K562 (cell line): ENCODE data around the gene MPL. TPM values are rescaled to one million over a fixed set of nuclear protein-coding genes. Genes with fewer than 3 reads are reported as not detected.
A peak's percentile ranks its signal among the peaks of the same experiment; 100 is the strongest.

Source experiments
- ATAC-seq: fragments of 200-7000 bp; cut with Tn5 transposase; 3 replicates; pipeline ENCODE4 v1.9.1; 2020; ENCODE audit warnings: moderate library complexity
- BruUV-seq: library from RNA; stranded (reverse); fragments of 400-500 nt; replicated peaks from 2 replicates; lab custom pipeline; 2021; lab: Mats Ljungman, UMichigan
- CTCF ChIA-PET: fragments of 300-600 bp; formaldehyde crosslinking; extraction: SDS; loops from one replicate; lab custom pipeline; 2021; ENCODE audit warnings: low intra/inter-chr PET ratio; lab: Yijun Ruan, JAX
- POLR2A ChIA-PET: fragments of 300-600, 350-650 bp; sonication (Branson Sonifier 250); formaldehyde crosslinking; extraction: SDS; loops from one replicate; lab custom pipeline; 2021; ENCODE audit warnings: antibody characterized with exemption, inconsistent platforms; lab: Yijun Ruan, JAX
- DNase-seq, 4 experiments: peaks; one replicate each; pipeline versions ENCODE4 v3.0.0 to v3.0.0-alpha.2; 2011 to 2018; ENCODE audit warnings: low spot score in 3 of 4, mixed read lengths in 3 of 4; ENCODE audit errors: extremely low read depth in 1 of 4
- FAIRE-seq: peaks from 2 replicates; lab custom pipeline; 2011; peaks lifted over from hg19 to GRCh38; lab: Jason Lieb, UNC
- H2AFZ ChIP-seq: 2 replicates; pipeline ENCODE4 v1.6.0; 2011; ENCODE audit warnings: low read depth, low read length, control low read depth, inconsistent platforms
- H3K27ac ChIP-seq: fragments of 200-600 bp; 3 replicates; pipeline ENCODE4 v1.8.0; 2011; ENCODE audit warnings: low read depth, mild to moderate bottlenecking, control low read depth, inconsistent platforms, low read length, moderate library complexity, mixed read lengths; ENCODE audit errors: extremely low read depth
- H3K27me3 ChIP-seq, 2 experiments: fragments of 300-600 bp in 1 of 2; 2 replicates in 1 of 2; 3 replicates in 1 of 2; pipeline versions ENCODE4 v1.6.0 to v1.8.0; 2011; ENCODE audit warnings: inconsistent platforms in 2 of 2, low read length in 2 of 2, mild to moderate bottlenecking in 1 of 2, mixed read lengths in 1 of 2, moderate library complexity in 1 of 2; ENCODE audit not compliant: control insufficient read depth in 2 of 2, insufficient read depth in 2 of 2
- H3K36me3 ChIP-seq: fragments of 300-600 bp; 3 replicates; pipeline ENCODE4 v1.8.0; 2011; ENCODE audit warnings: mild to moderate bottlenecking, low read length, inconsistent platforms; ENCODE audit not compliant: control insufficient read depth, insufficient read depth
- H3K4me1 ChIP-seq, 2 experiments: fragments of 200-600 bp in 1 of 2; replicated peaks in 1 of 2; 2 replicates in 1 of 2; 3 replicates in 1 of 2; pipeline versions ENCODE4 v1.5.1 to v1.8.0; 2011; ENCODE audit warnings: inconsistent platforms in 2 of 2, low read length in 2 of 2, mild to moderate bottlenecking in 1 of 2, mixed read lengths in 1 of 2, moderate library complexity in 1 of 2; ENCODE audit not compliant: control insufficient read depth in 2 of 2, insufficient read depth in 2 of 2
- H3K4me2 ChIP-seq: 2 replicates; pipeline ENCODE4 v1.6.1; 2011; ENCODE audit warnings: low read length, control low read depth, inconsistent platforms, mixed read lengths; ENCODE audit not compliant: insufficient read depth
- H3K4me3 ChIP-seq: fragments of 200-600 bp; sonication (generic), shearing (Covaris generic); 2 replicates; pipeline ENCODE4 v1.5.1; 2016; ENCODE audit warnings: control low read depth, inconsistent platforms
- H3K79me2 ChIP-seq: fragments of 200-600 bp; 3 replicates; pipeline ENCODE4 v1.8.0; 2011; ENCODE audit warnings: low read length, inconsistent platforms; ENCODE audit not compliant: control insufficient read depth, insufficient read depth
- H3K9ac ChIP-seq, 2 experiments: 2 replicates each; pipeline versions ENCODE4 v1.6.0 to v1.6.1; 2011; ENCODE audit warnings: low read depth in 2 of 2, low read length in 2 of 2, control low read depth in 1 of 2, inconsistent platforms in 1 of 2, mild to moderate bottlenecking in 1 of 2, mixed read lengths in 1 of 2; ENCODE audit not compliant: insufficient read depth in 1 of 2
- H3K9me1 ChIP-seq: one replicate; pipeline ENCODE4 v1.6.0; 2011; ENCODE audit warnings: inconsistent platforms, mild to moderate bottlenecking, low read length, moderate library complexity; ENCODE audit not compliant: control insufficient read depth, insufficient read depth
- H3K9me3 ChIP-seq: replicated peaks from 2 replicates; pipeline ENCODE4 v1.5.1; 2011; ENCODE audit warnings: low read depth, low read length, inconsistent platforms; ENCODE audit not compliant: control insufficient read depth, insufficient read depth
- H4K20me1 ChIP-seq: replicated peaks from 2 replicates; pipeline ENCODE4 v1.6.1; 2011; ENCODE audit warnings: low read length, inconsistent platforms, mixed read lengths; ENCODE audit not compliant: control insufficient read depth, insufficient read depth
- CEBPB ChIP-seq: fragments of 450-650 bp; IDR thresholded peaks from 2 replicates; pipeline ENCODE4 v1.6.1; 2016; ENCODE audit warnings: missing genetic modification characterization, missing compliant biosample characterization
- DDX20 ChIP-seq: fragments of 450-650 bp; IDR thresholded peaks from 2 replicates; pipeline ENCODE4 v1.6.1; 2016; ENCODE audit warnings: missing genetic modification characterization, low read depth, mild to moderate bottlenecking, missing compliant biosample characterization, moderate library complexity
- HMGN3 ChIP-seq: IDR thresholded peaks from 2 replicates; pipeline ENCODE4 v1.6.1; 2011; ENCODE audit warnings: borderline replicate concordance, low read depth, mild to moderate bottlenecking, mixed read lengths, low read length; ENCODE audit not compliant: insufficient read length; ENCODE audit errors: extremely low read depth
- MAFF ChIP-seq: IDR thresholded peaks from 2 replicates; pipeline ENCODE4 v1.6.1; 2012; ENCODE audit warnings: low read length, improper control_type of control experiment
- NCOR1 ChIP-seq: fragments of 450-650 bp; IDR thresholded peaks from 2 replicates; pipeline ENCODE4 v1.6.1; 2016; ENCODE audit warnings: mild to moderate bottlenecking, moderate library complexity
- RAD21 ChIP-seq, 2 experiments: fragments of 250-450 bp in 1 of 2; fragments of 450-650 bp in 1 of 2; sonication (Bioruptor Pico) in 1 of 2; formaldehyde crosslinking in 1 of 2; IDR thresholded peaks in 1 of 2; conservative IDR thresholded peaks in 1 of 2; 2 replicates each; pipeline versions ENCODE4 v1.4.0 to v1.8.0; 2020 to 2022; ENCODE audit warnings: mild to moderate bottlenecking in 2 of 2, moderate library complexity in 1 of 2
- RAD51 ChIP-seq: fragments of 450-650 bp; IDR thresholded peaks from 2 replicates; pipeline ENCODE4 v1.7.1; 2016; ENCODE audit warnings: low read depth, mild to moderate bottlenecking, borderline replicate concordance
- SMARCC2 ChIP-seq: fragments of 450-650 bp; IDR thresholded peaks from 2 replicates; pipeline ENCODE4 v1.6.1; 2017; ENCODE audit warnings: antibody characterized with exemption, moderate library complexity, mild to moderate bottlenecking, low read depth
- SRF ChIP-seq, 2 experiments: fragments of 250-450, 450-650 bp in 1 of 2; sonication (Bioruptor Pico) in 1 of 2; sonication (generic) in 1 of 2; formaldehyde crosslinking; IDR thresholded peaks; 2 replicates each; pipeline versions ENCODE4 v1.5.0 to v1.5.1; 2020 to 2022; ENCODE audit warnings: mild to moderate bottlenecking in 1 of 2, missing genetic modification reagents in 1 of 2
- TAL1 ChIP-seq: fragments of 450-650 bp; IDR thresholded peaks from 2 replicates; pipeline ENCODE4 v1.6.1; 2016; ENCODE audit warnings: mild to moderate bottlenecking
- TBL1XR1 ChIP-seq, 2 experiments: IDR thresholded peaks; 2 replicates each; pipeline ENCODE4 v1.6.1; 2012; ENCODE audit warnings: improper control_type of control experiment in 2 of 2, low read length in 2 of 2, mild to moderate bottlenecking in 1 of 2
- ZFPM2 ChIP-seq: fragments of 250-450 bp; sonication (Bioruptor Pico); IDR thresholded peaks from 2 replicates; pipeline ENCODE4 v1.5.1; 2022; ENCODE audit warnings: mild to moderate bottlenecking
- ZNF696 ChIP-seq: fragments of 250-450 bp; sonication (Bioruptor Pico); conservative IDR thresholded peaks from 2 replicates; pipeline ENCODE4 v1.4.0; 2020; ENCODE audit warnings: mild to moderate bottlenecking, moderate library complexity
- WGBS: fragments of 100-300 bp; shearing (Covaris generic); methylation state at CpG from one replicate; pipeline ENCODE4 v1.1.6; 2016; ENCODE audit warnings: low coverage, mixed read lengths; ENCODE audit not compliant: insufficient coverage; ENCODE audit errors: missing lambda C conversion rate; 5-methylcytosine and 5-hydroxymethylcytosine counted together
- in situ Hi-C: fragments of 300-500 bp; cut with MboI; formaldehyde crosslinking; loops from 4 replicates; pipeline ENCODE4 v1.15.0; 2018; ENCODE audit warnings: inconsistent platforms, mixed read lengths
- intact Hi-C: fragments of 100-400 bp; cut with micrococcal nuclease; formaldehyde crosslinking; loops from 2 replicates; pipeline ENCODE4 v1.14.2; 2022
- polyA plus RNA-seq, 8 experiments: library from polyadenylated mRNA; depleted of rRNA in 4 of 8; stranded (reverse) in 5 of 8; unstranded in 3 of 8; fragments of >200 nt; fragmentation: Nextera tagmentation in 2 of 8; fragmentation: Illumina TruSeq in 1 of 8; extraction: Ambion mirVana in 2 of 8; extraction: Trizol in 1 of 8; gene quantifications; 2 replicates each; pipeline versions ENCODE4 v1.2.1 to v1.2.3, GENCODE V29; 2011 to 2014; ENCODE audit warnings: inconsistent platforms in 1 of 8, missing spikeins in 1 of 8
- total RNA-seq, 7 experiments: library from RNA; depleted of rRNA in 6 of 7; stranded (reverse); fragments of >200 nt in 6 of 7; fragmentation: Illumina TruSeq in 2 of 7; extraction: Trizol in 2 of 7; gene quantifications; 2 replicates each; pipeline versions ENCODE4 v1.2.1 to v1.2.3, GENCODE V29; 2011 to 2021; ENCODE audit warnings: low replicate concordance in 1 of 7
- TF ChIP-seq, protein P1 (sequence below): fragments of 450-650 bp; conservative IDR thresholded peaks from 2 replicates; pipeline ENCODE4 v1.6.1; 2016; ENCODE audit warnings: missing genetic modification characterization, low read depth, mild to moderate bottlenecking, control low read depth, missing compliant biosample characterization
- TF ChIP-seq, protein P2 (sequence below): fragments of 450-650 bp; formaldehyde crosslinking; IDR thresholded peaks from 2 replicates; pipeline ENCODE4 v1.4.0; 2022; ENCODE audit warnings: missing genetic modification characterization

The MPL gene
- total and polyA plus RNA-seq, 9 of the 15 experiments (the other 6 are each of a cell fraction or from before 2014, with no cell fraction given): not detected

DNA sequence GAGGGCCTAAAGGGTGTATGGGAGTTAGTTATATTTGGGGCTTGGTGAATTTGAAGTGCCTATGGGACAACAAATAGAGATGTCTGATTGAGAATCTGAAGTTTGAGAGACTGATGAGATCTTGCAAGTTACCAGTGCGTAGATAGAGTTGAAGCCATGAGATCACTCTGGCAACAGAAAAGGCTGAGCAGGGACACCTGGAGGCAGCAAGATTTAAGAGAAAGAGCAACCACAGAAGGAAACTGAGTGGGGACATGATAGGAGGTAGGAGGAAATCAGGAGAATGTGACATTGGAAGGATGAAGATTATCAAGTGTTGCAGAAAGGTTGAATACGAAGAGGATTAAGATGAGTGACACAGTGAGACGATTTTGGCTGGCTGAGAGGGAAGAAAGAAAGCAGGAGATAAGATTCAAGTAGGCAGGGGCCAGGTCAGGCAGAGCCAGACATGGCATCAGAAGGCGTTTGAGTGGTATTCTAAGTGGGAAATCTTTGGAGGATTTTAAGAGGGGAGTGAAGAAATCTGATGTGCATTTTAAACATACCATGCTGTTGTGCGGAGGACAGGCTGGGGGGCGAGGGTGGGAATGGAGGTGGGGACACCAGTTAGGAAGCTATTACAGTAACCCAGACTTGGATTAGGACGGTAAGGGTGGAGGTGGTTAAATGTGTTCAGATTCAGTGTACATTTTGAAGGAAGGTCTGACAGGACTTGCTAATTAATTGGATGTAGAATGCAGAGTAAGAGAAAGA lies 3.0 kb upstream of the MPL start (continued):
- TF ChIP-seq, protein P1, sequence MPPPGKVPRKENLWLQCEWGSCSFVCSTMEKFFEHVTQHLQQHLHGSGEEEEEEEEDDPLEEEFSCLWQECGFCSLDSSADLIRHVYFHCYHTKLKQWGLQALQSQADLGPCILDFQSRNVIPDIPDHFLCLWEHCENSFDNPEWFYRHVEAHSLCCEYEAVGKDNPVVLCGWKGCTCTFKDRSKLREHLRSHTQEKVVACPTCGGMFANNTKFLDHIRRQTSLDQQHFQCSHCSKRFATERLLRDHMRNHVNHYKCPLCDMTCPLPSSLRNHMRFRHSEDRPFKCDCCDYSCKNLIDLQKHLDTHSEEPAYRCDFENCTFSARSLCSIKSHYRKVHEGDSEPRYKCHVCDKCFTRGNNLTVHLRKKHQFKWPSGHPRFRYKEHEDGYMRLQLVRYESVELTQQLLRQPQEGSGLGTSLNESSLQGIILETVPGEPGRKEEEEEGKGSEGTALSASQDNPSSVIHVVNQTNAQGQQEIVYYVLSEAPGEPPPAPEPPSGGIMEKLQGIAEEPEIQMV (tag): no peak
- TF ChIP-seq RAD21 (CRISPR knock-in tag; conservative IDR thresholded peaks at IDR 0.05 in 1 of 2, IDR thresholded peaks at IDR 0.05 in 1 of 2) (peak in 1 of 2 experiments; percentile 27; a peak in 1 of 4 replicates), DDX20 (tag) (no peak), SMARCC2 (no peak), ZNF696 (no peak)

DNA sequence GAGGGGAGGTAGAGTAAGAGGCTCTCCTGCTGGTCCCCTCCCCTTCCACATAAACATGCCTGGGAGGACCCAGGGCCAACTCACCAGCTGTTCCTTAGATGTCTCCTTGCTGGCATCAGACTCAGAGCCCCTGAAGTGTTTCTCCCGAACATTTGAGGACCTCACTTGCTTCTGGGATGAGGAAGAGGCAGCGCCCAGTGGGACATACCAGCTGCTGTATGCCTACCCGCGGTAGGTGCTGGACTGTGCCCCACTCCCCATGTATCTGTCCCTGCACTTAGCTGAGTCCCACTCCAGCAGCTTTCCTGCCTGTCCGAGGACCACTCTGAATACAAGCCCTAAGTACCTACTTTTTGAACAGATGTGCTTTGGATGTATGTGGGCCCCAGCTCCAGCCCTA lies 383 bp downstream of the MPL start:
- BruUV-seq: no TSS peak
- no peaks in the 10 kb centered on the region; the same call in 1 of the 2 replicates for H4K20me1 ChIP-seq
- no peaks in the 10 kb centered on the region for H3K36me3 ChIP-seq
- H3K4me2 ChIP-seq: no peak overlapping the region
- ChIA-PET POLR2A (no interaction called here), CTCF (no interaction called here)
- no peak overlapping the region for H3K27ac ChIP-seq
- H3K9me3 ChIP-seq: no peaks in the 10 kb centered on the region
- TF ChIP-seq HMGN3 (no peak), TBL1XR1 (IDR thresholded peaks at IDR 0.05; ENCODE audit: low read length in 2 of 2) (no peak), MAFF (no peak), ZFPM2 (no peak), NCOR1 (no peak), TAL1 (no peak), CEBPB (tag) (no peak), RAD51 (no peak), SRF (CRISPR knock-in tag; IDR thresholded peaks at IDR 0.05) (no peak)
- TF ChIP-seq, protein P2, sequence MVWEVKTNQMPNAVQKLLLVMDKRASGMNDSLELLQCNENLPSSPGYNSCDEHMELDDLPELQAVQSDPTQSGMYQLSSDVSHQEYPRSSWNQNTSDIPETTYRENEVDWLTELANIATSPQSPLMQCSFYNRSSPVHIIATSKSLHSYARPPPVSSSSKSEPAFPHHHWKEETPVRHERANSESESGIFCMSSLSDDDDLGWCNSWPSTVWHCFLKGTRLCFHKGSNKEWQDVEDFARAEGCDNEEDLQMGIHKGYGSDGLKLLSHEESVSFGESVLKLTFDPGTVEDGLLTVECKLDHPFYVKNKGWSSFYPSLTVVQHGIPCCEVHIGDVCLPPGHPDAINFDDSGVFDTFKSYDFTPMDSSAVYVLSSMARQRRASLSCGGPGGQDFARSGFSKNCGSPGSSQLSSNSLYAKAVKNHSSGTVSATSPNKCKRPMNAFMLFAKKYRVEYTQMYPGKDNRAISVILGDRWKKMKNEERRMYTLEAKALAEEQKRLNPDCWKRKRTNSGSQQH (CRISPR knock-in tag): no peak
- H3K4me1 ChIP-seq: no peaks in the 10 kb centered on the region; a peak in 2 of 5 replicates
- no peak overlapping the region for H3K4me3 ChIP-seq
- no peaks in the 10 kb centered on the region for H3K79me2 ChIP-seq
- WGBS: 2% methylated on average over 5 of the region's 5 CpGs
- H3K27me3 ChIP-seq: peaks cover 8 to 21% of the 10 kb centered on the region in 2 experiments; a peak in 4 of 5 replicates
- FAIRE-seq (no peak), ATAC-seq (no peak), DNase-seq (no peak)
- no peak overlapping the region for H2AFZ ChIP-seq
- in situ Hi-C loops (no loop called here), intact Hi-C loops (no loop called here)
- H3K9me1 ChIP-seq: no peaks in the 10 kb centered on the region
- H3K9ac ChIP-seq: no peak overlapping the region; a peak in 1 of 4 replicates
